Transverse colon (tissue), 4 donors: ENCODE results near the gene SLIT1. TPM values are rescaled to one million over a fixed set of nuclear protein-coding genes. Genes with fewer than 3 reads are reported as not detected.

Experiments used
- DNase-seq: peaks from one replicate; pipeline ENCODE4 v3.0.0-alpha.2; 2019
- H3K27ac ChIP-seq, 4 donors: fragments of 200-600 bp; sonication (generic); 2 replicates each; pipeline ENCODE4 v1.5.1; 2016 to 2018; ENCODE audit warnings: inconsistent platforms in 4 of 4
- H3K27me3 ChIP-seq: fragments of 200-600 bp; sonication (generic); 2 replicates; pipeline ENCODE4 v1.5.1; 2017; ENCODE audit warnings: inconsistent platforms
- H3K36me3 ChIP-seq, 4 donors: fragments of 200-600 bp; sonication (generic); 2 replicates each; pipeline ENCODE4 v1.5.1; 2017 to 2019; ENCODE audit warnings: inconsistent platforms in 4 of 4
- H3K4me1 ChIP-seq, 4 donors: fragments of 200-600 bp; sonication (generic); 2 replicates each; pipeline ENCODE4 v1.5.1; 2017 to 2020; ENCODE audit warnings: inconsistent platforms in 4 of 4
- H3K4me3 ChIP-seq, 4 donors: fragments of 200-600 bp; sonication (generic); 1 replicate in 1 of 4; 2 replicates in 3 of 4; pipeline versions ENCODE4 v1.5.1 to v1.6.1; 2017 to 2019; ENCODE audit warnings: inconsistent platforms in 4 of 4
- H3K9me3 ChIP-seq, 2 donors: fragments of 200-600 bp; sonication (generic); 2 replicates each; pipeline ENCODE4 v1.5.1; 2017 to 2019; ENCODE audit warnings: inconsistent platforms in 2 of 2
- CTCF ChIP-seq, 5 experiments: fragments of 200-600 bp in 3 of 5; fragments of 450-650 bp in 2 of 5; sonication (generic) in 3 of 5; IDR thresholded peaks; 1 replicate in 2 of 5; 2 replicates in 3 of 5; pipeline ENCODE4 v1.5.1; 2016 to 2017; ENCODE audit warnings: antibody characterized with exemption in 5 of 5, inconsistent platforms in 3 of 5, mild to moderate bottlenecking in 2 of 5, moderate library complexity in 1 of 5
- EP300 ChIP-seq: sonication (generic); formaldehyde crosslinking; IDR thresholded peaks from one replicate; pipeline ENCODE4 v1.6.1; 2017; ENCODE audit warnings: antibody characterized with exemption, low read depth
- POLR2A ChIP-seq: fragments of 450-650 bp; IDR thresholded peaks from one replicate; pipeline ENCODE4 v1.6.1; 2016; ENCODE audit warnings: antibody characterized with exemption, mild to moderate bottlenecking, moderate library complexity
- POLR2AphosphoS5 ChIP-seq, 3 donors: sonication (generic); formaldehyde crosslinking; IDR thresholded peaks; one replicate each; pipeline ENCODE4 v1.6.1; 2016; ENCODE audit warnings: antibody characterized with exemption in 3 of 3
- WGBS, 2 donors: methylation state at CpG; one replicate each; pipeline ENCODE4 v1.1.5; 2018; ENCODE audit warnings: low coverage in 1 of 2; 5-methylcytosine and 5-hydroxymethylcytosine counted together
- in situ Hi-C, 4 donors: fragments of 200-750 bp; cut with MboI; loops; one replicate each; pipeline versions ENCODE4 v1.15.0 to v1.15.1; 2017; ENCODE audit warnings: low sequenced_read_pairs in 3 of 4, low pct_ligation_motif_present in 1 of 4, low pct_unique_long_range_greater_than_20kb in 1 of 4
- intact Hi-C: fragments of 100-400 bp; cut with DNase I; formaldehyde crosslinking; loops from one replicate; pipeline ENCODE4 v1.15.1; 2023; ENCODE audit warnings: low total_unique reads
- total RNA-seq, 4 donors: library from RNA; depleted of rRNA; stranded (reverse); fragments of >200 nt; gene quantifications; one replicate each; pipeline ENCODE4 v1.1.0, GENCODE V29; 2016

Gene SLIT1
- total RNA-seq, 4 donors from 2014 or later: 0.27 to 1.9 (median 0.32) TPM; not detected in 1

- in situ Hi-C loops: loop anchor here in 1 of 4 donors (25.0 kb wide), 1 partner anchor 375 kb away; no protein-coding TSS in a partner anchor
- H3K36me3 ChIP-seq: no peaks in the 10 kb centered on the region
These were observed 173.3 kb downstream of the SLIT1 start for GRCh38 chr10:97012470-97012869.

GRCh38 chr10:97011397-97011796, 174.4 kb downstream of the SLIT1 start:
- Histone ChIP-seq H3K4me3 (no peak overlapping the region), H3K27me3 (no peaks in the 10 kb centered on the region), H3K9me3 (peaks cover 9 to 10% of the 10 kb centered on the region in 2 donors), H3K4me1 (no peaks in the 10 kb centered on the region), H3K27ac (no peak overlapping the region), H3K36me3 (no peaks in the 10 kb centered on the region)
- no peak for TF ChIP-seq CTCF (IDR thresholded peaks at IDR 0.05)
- in situ Hi-C loops (loop anchor here in 1 of 4 donors (25.0 kb wide), 1 partner anchor 374 kb away; no protein-coding TSS in a partner anchor), intact Hi-C loops (no loop called here)
- DNase-seq: no peak

More at GRCh38 chr10:97012470-97012869, 173.3 kb downstream of the SLIT1 start:
- TF ChIP-seq POLR2A (no peak), EP300 (no peak), CTCF (IDR thresholded peaks at IDR 0.05) (no peak), POLR2AphosphoS5 (IDR thresholded peaks at IDR 0.05) (no peak)
- WGBS, 2 donors: 91% methylated on average over 8 of the region's 8 CpGs; no CpG with 5 or more reads in 1 of the 2 donors
- Histone ChIP-seq H3K27me3 (no peaks in the 10 kb centered on the region), H3K4me1 (no peaks in the 10 kb centered on the region), H3K9me3 (peaks cover 3 to 5% of the 10 kb centered on the region in 2 donors), H3K4me3 (no peak overlapping the region), H3K27ac (no peak overlapping the region)
- intact Hi-C loops: no loop called here
- DNase-seq: no peak

GRCh38 chr10:97010695-97011206, 175.0 kb downstream of the SLIT1 start:
- TF ChIP-seq POLR2AphosphoS5 (IDR thresholded peaks at IDR 0.05) (no peak), CTCF (IDR thresholded peaks at IDR 0.05) (no peak), POLR2A (no peak), EP300 (no peak)
- intact Hi-C loops (no loop called here), in situ Hi-C loops (loop anchor here in 1 of 4 donors (25.0 kb wide), 1 partner anchor 373 kb away; no protein-coding TSS in a partner anchor)
- Histone ChIP-seq H3K4me1 (no peaks in the 10 kb centered on the region), H3K27me3 (no peaks in the 10 kb centered on the region), H3K4me3 (no peak overlapping the region), H3K36me3 (no peaks in the 10 kb centered on the region), H3K9me3 (peaks cover 9 to 10% of the 10 kb centered on the region in 2 donors), H3K27ac (no peak overlapping the region)
- WGBS, 2 donors: 90 to 100% methylated on average over 1 to 4 of the region's 4 CpGs
- DNase-seq: no peak

- Histone ChIP-seq H3K27ac (no peak overlapping the region), H3K4me1 (no peaks in the 10 kb centered on the region), H3K36me3 (no peaks in the 10 kb centered on the region), H3K27me3 (no peaks in the 10 kb centered on the region), H3K4me3 (no peak overlapping the region), H3K9me3 (peaks cover 9 to 10% of the 10 kb centered on the region in 2 donors)
- 75 to 92% methylated on average over 1 of the region's 1 CpG for WGBS, 2 donors
- in situ Hi-C loops: loop anchor here in 1 of 4 donors (25.0 kb wide), 1 partner anchor 370 kb away; no protein-coding TSS in a partner anchor
- intact Hi-C loops: no loop called here
- DNase-seq: no peak
- no peak for TF ChIP-seq POLR2A
These were observed 178.3 kb downstream of the SLIT1 start for GRCh38 chr10:97007417-97007816.

- Histone ChIP-seq H3K4me3 (no peak overlapping the region), H3K9me3 (peaks cover 9 to 10% of the 10 kb centered on the region in 2 donors), H3K36me3 (no peaks in the 10 kb centered on the region), H3K4me1 (no peaks in the 10 kb centered on the region), H3K27me3 (no peaks in the 10 kb centered on the region), H3K27ac (no peak overlapping the region)
- no peak for DNase-seq
- intact Hi-C loops: no loop called here
- TF ChIP-seq EP300: no peak
- TF ChIP-seq CTCF (IDR thresholded peaks at IDR 0.05): no peak
- no peak for TF ChIP-seq POLR2A
- TF ChIP-seq POLR2AphosphoS5 (IDR thresholded peaks at IDR 0.05): no peak
- WGBS, 2 donors: 81% methylated on average over 2 of the region's 6 CpGs; no CpG with 5 or more reads in 1 of the 2 donors
- in situ Hi-C loops: loop anchor here in 1 of 4 donors (25.0 kb wide), 1 partner anchor 369 kb away; no protein-coding TSS in a partner anchor
These were observed 179.4 kb downstream of the SLIT1 start for GRCh38 chr10:97006364-97006763.
